Prostate gland (tissue), 2 donors: Measurements from ENCODE around the gene CTIF.

Experiments
- POLR2AphosphoS5 ChIP-seq: sonication (generic); formaldehyde crosslinking; IDR thresholded peaks from one replicate; pipeline ENCODE4 v1.6.1; 2017; ENCODE audit warnings: antibody characterized with exemption
- TF ChIP-seq, protein P1 (sequence below), 4 experiments: fragments of 200-600 bp in 2 of 4; fragments of 450-650 bp in 2 of 4; sonication (generic) in 2 of 4; IDR thresholded peaks; 1 replicate in 3 of 4; 2 replicates in 1 of 4; pipeline ENCODE4 v1.5.1; 2016 to 2019; ENCODE audit warnings: antibody characterized with exemption in 4 of 4, mild to moderate bottlenecking in 2 of 4, moderate library complexity in 2 of 4

DNA sequence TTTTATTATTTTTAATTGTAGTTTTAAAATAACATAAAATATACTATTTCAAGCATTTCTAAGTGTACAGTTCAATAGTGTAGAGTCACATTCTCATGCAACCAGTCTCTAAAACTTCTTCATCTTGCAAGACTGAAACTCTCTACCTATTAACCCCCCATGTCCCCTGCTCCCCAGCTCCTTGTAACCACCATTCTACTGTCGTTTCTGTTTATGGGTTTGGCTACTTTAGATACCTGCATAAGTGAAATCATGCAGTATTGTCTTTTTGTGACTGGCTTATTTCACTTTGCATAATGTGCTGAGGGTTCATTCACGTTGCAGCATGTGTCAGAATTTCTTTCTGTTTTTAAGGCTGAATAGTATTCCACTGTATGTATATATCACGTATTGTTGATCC, 272.6 kb downstream of the CTIF start:
- TF ChIP-seq, protein P1, sequence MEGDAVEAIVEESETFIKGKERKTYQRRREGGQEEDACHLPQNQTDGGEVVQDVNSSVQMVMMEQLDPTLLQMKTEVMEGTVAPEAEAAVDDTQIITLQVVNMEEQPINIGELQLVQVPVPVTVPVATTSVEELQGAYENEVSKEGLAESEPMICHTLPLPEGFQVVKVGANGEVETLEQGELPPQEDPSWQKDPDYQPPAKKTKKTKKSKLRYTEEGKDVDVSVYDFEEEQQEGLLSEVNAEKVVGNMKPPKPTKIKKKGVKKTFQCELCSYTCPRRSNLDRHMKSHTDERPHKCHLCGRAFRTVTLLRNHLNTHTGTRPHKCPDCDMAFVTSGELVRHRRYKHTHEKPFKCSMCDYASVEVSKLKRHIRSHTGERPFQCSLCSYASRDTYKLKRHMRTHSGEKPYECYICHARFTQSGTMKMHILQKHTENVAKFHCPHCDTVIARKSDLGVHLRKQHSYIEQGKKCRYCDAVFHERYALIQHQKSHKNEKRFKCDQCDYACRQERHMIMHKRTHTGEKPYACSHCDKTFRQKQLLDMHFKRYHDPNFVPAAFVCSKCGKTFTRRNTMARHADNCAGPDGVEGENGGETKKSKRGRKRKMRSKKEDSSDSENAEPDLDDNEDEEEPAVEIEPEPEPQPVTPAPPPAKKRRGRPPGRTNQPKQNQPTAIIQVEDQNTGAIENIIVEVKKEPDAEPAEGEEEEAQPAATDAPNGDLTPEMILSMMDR (IDR thresholded peaks at IDR 0.05) = no peak
- no peak for TF ChIP-seq POLR2AphosphoS5
